H1 (cell line): ENCODE data around the gene MAPK8IP3. TPM values are rescaled to one million over a fixed set of nuclear protein-coding genes. Genes with fewer than 3 reads are reported as not detected.

ENCODE experiments used
- BACH1 ChIP-seq: IDR thresholded peaks from 2 replicates; pipeline ENCODE4 v1.6.1; 2012; ENCODE audit warnings: low read length, improper control_type of control experiment
- MAX ChIP-seq: IDR thresholded peaks from 2 replicates; pipeline ENCODE4 v1.6.1; 2012; ENCODE audit warnings: inconsistent platforms
- NANOG ChIP-seq: IDR thresholded peaks from 2 replicates; pipeline ENCODE4 v1.6.1; 2011; ENCODE audit warnings: low read length, low read depth, mild to moderate bottlenecking, inconsistent platforms; ENCODE audit not compliant: insufficient read depth, poor library complexity, severe bottlenecking
- SIRT6 ChIP-seq: IDR thresholded peaks from one replicate; pipeline ENCODE4 v1.7.1; 2012; ENCODE audit warnings: low read length, inconsistent platforms
- SRF ChIP-seq: IDR thresholded peaks from 2 replicates; pipeline ENCODE4 v1.6.1; 2011; ENCODE audit warnings: mild to moderate bottlenecking, low read depth, low read length, moderate library complexity
- polyA plus RNA-seq, 7 experiments: library from polyadenylated mRNA; depleted of rRNA in 3 of 7; stranded (reverse) in 5 of 7; unstranded in 2 of 7; fragments of >200 nt in 5 of 7; fragments of 200-250 nt in 2 of 7; gene quantifications; 1 replicate in 5 of 7; 2 replicates in 1 of 7; 4 replicates in 1 of 7; pipeline versions ENCODE4 v1.2.1 to v1.2.3, GENCODE V29; 2011 to 2013; ENCODE audit warnings: missing spikeins in 2 of 7, mixed read lengths in 2 of 7
- total RNA-seq: library from RNA; stranded (reverse); fragmentation: NEBNext Ultra II Directional; extraction: Animal tissue kit (Norgen Biotek cat#: 25700); gene quantifications from 2 replicates; pipeline ENCODE4 v1.2.1, GENCODE V29; 2021
- TF ChIP-seq, protein P1 (sequence below): IDR thresholded peaks from 2 replicates; pipeline ENCODE4 v1.6.1; 2012; ENCODE audit warnings: low read length, inconsistent platforms

Gene MAPK8IP3
- total and polyA plus RNA-seq, 2 of the 8 experiments (the other 6 are each of a cell fraction or from before 2014, with no cell fraction given): 16.9 to 43.4 TPM

DNA sequence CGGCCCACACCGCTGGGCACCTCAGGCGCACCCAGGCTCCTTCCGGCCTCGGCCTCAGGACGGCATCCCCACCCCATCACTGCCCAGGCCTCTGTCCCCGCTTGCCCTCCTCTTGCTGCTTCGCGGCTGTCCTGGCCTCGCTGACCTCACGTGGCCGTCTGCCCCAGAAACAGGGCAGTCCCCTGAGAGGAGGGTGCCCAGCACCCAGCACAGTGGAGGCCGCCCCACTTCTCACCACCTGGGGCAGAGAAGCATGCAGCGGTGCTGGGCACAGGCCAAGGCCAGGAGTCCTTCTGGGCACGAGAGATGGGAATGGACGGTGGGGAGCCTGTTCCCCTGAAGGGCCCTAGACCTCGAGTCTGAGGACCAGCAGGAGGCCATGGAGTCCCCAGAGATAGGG lies 111.7 kb downstream of the MAPK8IP3 start (continued):
- TF ChIP-seq, protein P1, sequence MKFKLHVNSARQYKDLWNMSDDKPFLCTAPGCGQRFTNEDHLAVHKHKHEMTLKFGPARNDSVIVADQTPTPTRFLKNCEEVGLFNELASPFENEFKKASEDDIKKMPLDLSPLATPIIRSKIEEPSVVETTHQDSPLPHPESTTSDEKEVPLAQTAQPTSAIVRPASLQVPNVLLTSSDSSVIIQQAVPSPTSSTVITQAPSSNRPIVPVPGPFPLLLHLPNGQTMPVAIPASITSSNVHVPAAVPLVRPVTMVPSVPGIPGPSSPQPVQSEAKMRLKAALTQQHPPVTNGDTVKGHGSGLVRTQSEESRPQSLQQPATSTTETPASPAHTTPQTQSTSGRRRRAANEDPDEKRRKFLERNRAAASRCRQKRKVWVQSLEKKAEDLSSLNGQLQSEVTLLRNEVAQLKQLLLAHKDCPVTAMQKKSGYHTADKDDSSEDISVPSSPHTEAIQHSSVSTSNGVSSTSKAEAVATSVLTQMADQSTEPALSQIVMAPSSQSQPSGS: no peak
- TF ChIP-seq BACH1: no peak
- no peak for TF ChIP-seq NANOG
- TF ChIP-seq MAX: no peak
- TF ChIP-seq SRF: no peak
- no peak for TF ChIP-seq SIRT6
